HG03196 (cell line): ENCODE results near the gene STX2.

Experiments used
- ATAC-seq: cut with Tn5 transposase; IDR thresholded peaks from one replicate; pipeline ENCODE4 v1.9.1; 2021; ENCODE audit not compliant: unreplicated experiment

STX2 gene

DNA sequence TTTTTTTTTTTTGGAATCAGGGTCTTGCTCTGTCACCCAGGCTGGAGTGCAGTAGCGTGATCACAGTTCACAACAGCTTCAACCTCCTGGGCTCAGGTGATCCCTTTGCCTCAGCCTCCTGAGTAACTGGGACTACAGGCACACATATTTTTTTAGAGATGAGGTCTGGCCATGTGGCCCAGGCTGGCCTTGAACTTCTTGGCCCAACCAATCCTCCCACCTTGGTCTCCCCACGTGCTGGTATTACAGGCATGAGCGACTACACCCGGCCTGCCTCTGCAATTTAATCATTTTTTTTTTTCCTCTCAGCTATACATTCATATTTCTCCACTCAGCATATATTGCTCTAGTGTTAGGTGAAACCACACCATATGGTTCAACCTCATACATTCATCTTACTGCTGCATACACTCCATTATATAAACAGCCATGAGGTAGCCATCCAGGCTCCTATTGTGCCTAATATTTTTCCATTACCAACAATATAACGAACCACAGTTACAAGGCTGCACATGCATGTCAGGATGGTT is 7.1 kb downstream of the STX2 start:
- no peak for ATAC-seq

DNA sequence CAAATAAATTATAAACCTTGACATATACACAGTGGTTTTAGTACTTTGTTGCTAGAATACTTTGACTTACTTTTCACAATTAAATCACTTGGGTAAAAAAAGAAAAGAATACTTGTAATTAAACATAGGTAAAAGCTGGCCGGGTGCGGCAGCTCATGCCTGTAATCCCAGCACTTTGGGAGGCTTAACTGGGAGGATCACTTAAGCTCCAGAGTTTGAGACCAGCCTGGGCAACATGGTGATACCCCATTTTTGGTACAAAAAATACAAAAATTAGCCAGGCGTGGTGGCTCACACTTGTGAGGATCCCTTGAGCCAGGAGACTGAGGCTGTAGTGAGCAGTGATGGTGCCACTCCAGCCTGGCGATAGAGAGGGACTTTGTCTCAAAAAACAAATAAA is 7.8 kb downstream of the STX2 start:
- ATAC-seq: no peak

- ATAC-seq: no peak
Measured at GRCh38 chr12:130830246-130830551, 8.9 kb downstream of the STX2 start.

- no peak for ATAC-seq
Measured at GRCh38 chr12:130829391-130830245, 9.4 kb downstream of the STX2 start.

GRCh38 chr12:130828895-130829294 is 10.2 kb downstream of the STX2 start:
- no peak for ATAC-seq

- ATAC-seq: no peak
Measured at GRCh38 chr12:130827432-130827831, 11.6 kb downstream of the STX2 start.

GRCh38 chr12:130826151-130826801 is 12.8 kb downstream of the STX2 start:
- no peak for ATAC-seq

DNA sequence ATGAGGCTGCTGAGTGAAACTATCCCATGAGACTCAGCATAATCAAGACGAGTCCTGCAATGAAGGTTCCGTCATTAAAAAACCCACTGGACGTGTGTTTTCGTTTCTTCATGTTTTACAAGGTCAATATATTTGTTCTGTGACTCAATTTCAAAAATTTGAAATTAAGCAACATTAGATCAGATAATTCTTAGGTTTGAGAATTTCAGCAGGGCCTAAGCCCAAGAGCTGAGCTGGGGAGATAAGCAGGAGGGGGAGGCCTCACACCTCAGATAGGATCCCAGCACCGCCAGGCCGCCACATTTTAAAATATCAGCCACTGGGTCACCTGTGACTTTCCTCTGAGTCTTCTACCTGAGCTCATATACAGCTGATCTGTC is 13.3 kb downstream of the STX2 start:
- no peak for ATAC-seq

DNA sequence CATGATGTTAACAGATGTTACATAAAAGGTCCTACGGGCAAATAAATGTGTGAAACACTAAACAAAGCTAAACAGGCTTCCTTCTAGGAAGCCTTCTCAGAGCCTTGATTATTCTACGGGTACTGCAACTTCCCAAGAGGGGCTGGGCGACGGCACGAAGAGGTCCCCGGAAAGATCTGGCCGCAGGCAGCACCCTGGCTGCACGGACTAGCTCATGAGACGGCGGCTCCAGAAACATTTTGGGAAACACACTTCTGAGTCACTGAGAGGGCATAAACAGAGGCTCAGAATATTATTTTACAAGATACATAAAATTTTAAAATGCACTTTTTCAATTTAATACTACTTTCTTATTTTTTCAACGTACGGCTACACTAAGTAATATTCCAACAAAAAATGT is 19.4 kb downstream of the STX2 start:
- ATAC-seq: no peak

GRCh38 chr12:130818635-130819576 is 20.1 kb downstream of the STX2 start:
- peak; percentile 56 for ATAC-seq

DNA sequence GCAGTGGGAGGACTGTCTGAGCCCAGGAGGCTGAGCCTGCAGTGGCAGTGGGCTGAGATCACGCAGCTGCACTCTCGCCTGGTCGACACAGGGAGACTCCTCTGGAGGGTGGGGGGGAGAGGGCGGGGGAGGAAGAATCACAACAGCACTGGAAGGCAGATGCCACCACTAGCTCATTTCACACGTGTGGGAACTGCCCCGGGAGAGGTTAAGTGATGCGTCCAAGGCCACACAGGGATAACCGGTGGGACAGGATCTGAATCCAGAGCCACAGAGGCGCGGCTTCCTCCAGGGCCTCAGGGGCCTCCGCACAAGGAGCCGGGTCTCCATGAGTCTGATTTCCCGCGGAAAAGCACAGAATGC is 20.8 kb downstream of the STX2 start:
- ATAC-seq: no peak

DNA sequence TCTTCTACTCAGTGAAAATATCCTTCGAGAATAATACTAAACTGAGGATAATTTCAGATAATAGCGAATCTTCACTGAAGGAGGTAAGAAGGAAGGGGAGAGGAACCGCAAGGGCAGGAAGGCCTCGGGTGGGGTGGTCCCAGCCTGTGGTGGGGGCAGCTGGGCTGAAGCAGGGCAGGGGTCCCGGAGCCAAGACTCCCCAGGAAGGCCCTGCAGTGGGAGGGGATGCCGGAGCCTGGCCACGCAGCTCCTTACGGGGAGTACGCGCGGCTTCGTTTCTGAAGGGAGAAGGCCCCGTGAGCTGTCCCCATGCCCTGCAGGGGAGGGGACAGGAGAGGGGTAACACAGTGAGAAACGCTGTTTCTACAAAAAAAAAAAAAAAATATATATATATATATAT is 21.2 kb downstream of the STX2 start:
- no peak for ATAC-seq

GRCh38 chr12:130816097-130816496 is 23.0 kb downstream of the STX2 start:
- no peak for ATAC-seq

DNA sequence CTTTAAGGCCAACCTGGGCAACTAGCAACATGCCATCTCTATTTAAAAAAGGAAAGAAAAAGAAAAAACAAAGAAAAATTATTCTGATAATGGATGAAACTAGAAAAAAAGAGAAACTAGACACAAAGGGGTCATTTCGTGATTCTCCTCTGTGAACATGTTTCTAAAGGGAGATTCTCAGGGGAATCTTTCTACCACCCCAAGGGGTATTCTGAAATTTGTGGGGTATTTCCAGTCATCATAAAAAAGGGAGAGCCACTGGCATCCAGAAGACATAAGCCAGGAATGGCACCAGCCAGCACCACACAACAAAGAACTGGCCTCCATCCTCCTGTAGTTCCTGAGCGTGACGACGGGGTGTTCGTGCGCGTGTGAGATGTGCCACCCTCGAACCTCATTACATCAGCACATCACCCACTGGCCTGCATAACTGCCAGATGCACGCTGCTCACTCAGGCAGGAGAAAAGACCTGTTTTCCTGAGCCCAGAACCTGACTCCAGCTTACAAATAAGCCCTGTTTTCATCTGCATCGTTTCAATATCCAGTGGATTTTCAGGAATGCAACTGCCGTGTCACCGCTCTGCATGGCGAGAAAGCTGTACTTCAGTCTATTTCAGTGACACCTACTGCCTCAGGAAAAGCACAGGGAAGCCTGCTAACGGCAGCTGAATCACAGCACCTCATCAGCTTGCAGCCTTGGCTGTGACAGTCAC is 23.9 kb downstream of the STX2 start:
- no peak for ATAC-seq

GRCh38 chr12:130813949-130814348 is 25.1 kb downstream of the STX2 start:
- peak; percentile 54 for ATAC-seq

GRCh38 chr12:130813436-130813835 is 25.6 kb downstream of the STX2 start:
- peak; percentile 19 for ATAC-seq

DNA sequence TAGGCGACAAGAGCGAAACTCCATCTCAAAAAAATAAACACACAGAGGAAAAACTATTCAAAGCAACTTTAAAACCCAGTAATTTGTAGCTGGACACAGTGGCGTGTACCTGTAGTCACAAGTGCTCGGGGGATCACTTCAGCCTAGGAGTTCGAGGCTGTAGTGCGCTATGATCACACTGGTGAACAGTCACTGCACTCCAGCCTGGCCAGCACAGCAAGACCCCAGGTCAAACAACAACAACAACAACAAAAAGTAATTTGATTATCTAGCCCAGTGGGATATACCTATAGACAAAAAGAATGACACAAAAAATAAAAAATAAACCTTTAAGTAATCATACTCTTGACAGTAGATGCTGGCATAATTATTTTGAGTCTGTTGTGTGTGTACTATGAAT is 29.3 kb downstream of the STX2 start:
- no peak for ATAC-seq

GRCh38 chr12:130807309-130807708 is 31.7 kb downstream of the STX2 start:
- no peak for ATAC-seq

DNA sequence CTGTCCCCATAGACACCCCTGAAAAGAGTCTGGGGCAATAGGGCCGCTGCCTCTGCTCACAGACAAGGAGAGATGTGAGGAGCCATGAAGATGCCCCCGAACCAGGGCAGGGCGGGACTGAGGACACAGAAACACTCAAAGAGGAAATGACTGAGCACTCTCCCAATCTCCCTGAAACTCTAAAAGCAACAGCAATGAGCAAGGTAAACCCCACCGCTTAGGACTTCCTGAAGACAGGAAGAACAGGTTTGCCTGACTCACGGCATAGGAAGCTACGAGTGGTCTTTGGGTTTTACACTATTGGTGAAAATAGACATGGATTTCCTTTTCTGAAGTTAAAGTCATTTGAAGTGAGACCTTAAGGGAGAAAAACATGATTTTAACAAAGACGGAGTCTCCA is 32.5 kb downstream of the STX2 start:
- ATAC-seq: no peak

DNA sequence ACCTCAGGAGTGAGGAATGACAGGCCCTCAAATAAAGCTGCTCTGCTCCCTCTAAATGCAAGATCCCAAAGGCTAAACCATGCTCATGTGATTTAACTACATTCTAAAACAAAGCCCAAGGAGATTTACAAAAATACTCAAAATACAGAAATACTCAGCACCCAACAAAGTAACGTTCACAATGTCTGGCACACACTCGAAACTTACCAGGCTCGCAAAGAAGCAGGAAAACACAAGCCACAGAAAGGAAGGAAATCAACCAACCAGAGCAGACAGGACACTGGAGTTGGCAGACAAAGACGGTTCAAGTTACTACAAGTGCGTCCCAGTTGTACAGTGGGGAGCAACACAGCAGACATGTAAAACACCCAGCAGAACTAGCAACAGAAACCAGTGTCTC is 33.4 kb downstream of the STX2 start:
- no peak for ATAC-seq

GRCh38 chr12:130804216-130804615 is 34.8 kb downstream of the STX2 start:
- no peak for ATAC-seq
